ENCODE results near the gene MAPK8. TPM values are rescaled to one million over a fixed set of nuclear protein-coding genes. Genes with fewer than 3 reads are reported as not detected.

Gene MAPK8
- total and polyA plus RNA-seq, 7 experiments from 2014 or later, result 22.2 to 63.9 (median 41.9) TPM

- Histone ChIP-seq H3K27me3 (ENCODE audit: control insufficient read depth in 2 of 2, insufficient read depth in 2 of 2, low read length in 2 of 2) (no peaks in the 10 kb centered on the region), H3K9me3 (ENCODE audit: control insufficient read depth in 2 of 3, low read length in 3 of 3) (no peaks in the 10 kb centered on the region), H3K27ac (ENCODE audit: low read depth, low read length) (no peak overlapping the region), H3K4me3 (ENCODE audit: low read length) (no peak overlapping the region), H3K36me3 (ENCODE audit: control insufficient read depth in 2 of 3, insufficient read depth in 3 of 3, low read length in 3 of 3) (no peaks in the 10 kb centered on the region), H3K4me1 (ENCODE audit: control insufficient read depth in 2 of 2, insufficient read depth in 2 of 2, low read length in 2 of 2) (no peaks in the 10 kb centered on the region)
- DNase-seq (no peak), ATAC-seq (no peak)
- no peaks in the 10 kb centered on the region for H3K36me3 Mint-ChIP-seq
- no peak overlapping the region for H3K4me3 Mint-ChIP-seq
- CTCF ChIA-PET, result interaction anchor here (0.7 kb wide), 1 partner anchor 15 kb away, joined by 3 read pairs; no protein-coding TSS in a partner anchor
- intact Hi-C loops (cut with micrococcal nuclease), result no loop called here
- POLR2A ChIA-PET, result no interaction called here
- H3K27ac Mint-ChIP-seq, result no peak overlapping the region
- peaks cover 5 to 18% (median 13%) of the 10 kb centered on the region in 5 donors for H3K27me3 Mint-ChIP-seq
- H3K4me1 Mint-ChIP-seq, result peaks cover 0 to 4% (median 0%) of the 10 kb centered on the region in 7 donors
- H3K9me3 Mint-ChIP-seq, result no peaks in the 10 kb centered on the region
Observed at GRCh38 chr10:48478469-48478868, 172.0 kb downstream of the MAPK8 start.

DNA sequence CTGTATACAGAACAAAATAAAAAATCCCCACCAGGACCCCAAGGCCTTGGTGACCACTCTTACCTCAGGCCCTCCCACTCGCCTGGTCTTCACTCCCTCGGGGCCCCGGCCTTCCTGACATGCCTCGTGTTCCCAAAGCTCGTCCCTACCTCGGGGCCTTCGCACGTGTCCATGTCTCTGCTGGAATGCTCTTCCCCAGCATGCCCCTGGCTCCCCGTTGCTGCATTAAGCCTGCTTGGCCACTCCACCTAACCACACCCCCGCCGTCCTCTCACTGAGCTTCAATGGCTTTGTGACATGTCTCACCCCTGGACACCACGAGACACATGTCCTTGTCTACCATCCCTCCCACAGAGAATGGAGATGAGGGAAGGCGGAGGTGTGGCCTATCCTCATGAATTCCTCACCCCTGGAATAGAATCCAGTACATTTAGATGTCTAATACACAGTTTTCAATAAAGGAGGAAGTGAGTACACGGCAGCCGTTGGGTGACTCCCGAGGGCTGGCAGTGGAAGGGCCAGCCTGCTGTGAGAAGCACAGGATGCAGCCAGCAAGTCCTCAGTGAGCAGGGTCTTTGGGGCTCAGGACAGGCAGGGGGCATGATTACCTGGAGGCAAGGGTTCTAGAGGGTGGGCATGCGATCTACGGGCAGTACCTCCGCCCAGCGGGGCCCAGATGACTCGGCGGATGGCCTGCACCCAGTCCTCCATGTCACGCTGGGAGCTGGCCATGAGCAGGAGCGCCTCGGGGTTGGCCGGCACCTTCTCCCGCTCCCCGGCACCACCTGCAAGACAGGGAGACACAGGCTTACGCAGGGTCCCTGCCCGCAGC lies 172.7 kb downstream of the MAPK8 start:
- Histone ChIP-seq H3K4me3 (ENCODE audit: low read length) (no peak overlapping the region), H3K9me3 (ENCODE audit: control insufficient read depth in 2 of 3, low read length in 3 of 3) (no peaks in the 10 kb centered on the region), H3K4me1 (ENCODE audit: control insufficient read depth in 2 of 2, insufficient read depth in 2 of 2, low read length in 2 of 2) (no peaks in the 10 kb centered on the region), H3K27ac (ENCODE audit: low read depth, low read length) (no peak overlapping the region), H3K36me3 (ENCODE audit: control insufficient read depth in 2 of 3, insufficient read depth in 3 of 3, low read length in 3 of 3) (no peaks in the 10 kb centered on the region), H3K27me3 (ENCODE audit: control insufficient read depth in 2 of 2, insufficient read depth in 2 of 2, low read length in 2 of 2) (no peaks in the 10 kb centered on the region)
- intact Hi-C loops (cut with micrococcal nuclease), result no loop called here
- CTCF ChIA-PET, result interaction anchor here (0.7 kb wide), 1 partner anchor 16 kb away, joined by 3 read pairs; no protein-coding TSS in a partner anchor
- POLR2A ChIA-PET, result no interaction called here
- DNase-seq (peak in 1 of 9 donors; percentile 6), ATAC-seq (no peak)
- no peak overlapping the region for H3K27ac Mint-ChIP-seq
- H3K36me3 Mint-ChIP-seq, result no peaks in the 10 kb centered on the region
- H3K27me3 Mint-ChIP-seq, result peaks cover 5 to 24% (median 13%) of the 10 kb centered on the region in 5 donors
- no peaks in the 10 kb centered on the region for H3K9me3 Mint-ChIP-seq
- no peak overlapping the region for H3K4me3 Mint-ChIP-seq
- H3K4me1 Mint-ChIP-seq, result peaks cover 0 to 4% (median 0%) of the 10 kb centered on the region in 7 donors

GRCh38 chr10:48480397-48481374 lies 174.2 kb downstream of the MAPK8 start:
- CTCF ChIA-PET, result no interaction called here

GRCh38 chr10:48481385-48481784 lies 174.9 kb downstream of the MAPK8 start:
- Histone ChIP-seq H3K27ac (ENCODE audit: low read depth, low read length) (no peak overlapping the region), H3K36me3 (ENCODE audit: control insufficient read depth in 2 of 3, insufficient read depth in 3 of 3, low read length in 3 of 3) (no peaks in the 10 kb centered on the region), H3K27me3 (ENCODE audit: control insufficient read depth in 2 of 2, insufficient read depth in 2 of 2, low read length in 2 of 2) (no peaks in the 10 kb centered on the region), H3K4me3 (ENCODE audit: low read length) (no peak overlapping the region), H3K4me1 (ENCODE audit: control insufficient read depth in 2 of 2, insufficient read depth in 2 of 2, low read length in 2 of 2) (no peaks in the 10 kb centered on the region), H3K9me3 (ENCODE audit: control insufficient read depth in 2 of 3, low read length in 3 of 3) (no peaks in the 10 kb centered on the region)
- Mint-ChIP-seq H3K27ac (no peak overlapping the region), H3K36me3 (no peaks in the 10 kb centered on the region), H3K4me3 (no peak overlapping the region), H3K4me1 (peaks cover 0 to 1% (median 0%) of the 10 kb centered on the region in 7 donors), H3K27me3 (peaks cover 5 to 31% (median 11%) of the 10 kb centered on the region in 5 donors), H3K9me3 (no peaks in the 10 kb centered on the region)
- DNase-seq (no peak), ATAC-seq (no peak)
- POLR2A ChIA-PET, result no interaction called here
- intact Hi-C loops (cut with micrococcal nuclease), result no loop called here
- CTCF ChIA-PET, result no interaction called here

More at GRCh38 chr10:48480397-48481374, 174.2 kb downstream of the MAPK8 start:
- Mint-ChIP-seq H3K9me3 (no peaks in the 10 kb centered on the region), H3K27ac (no peak overlapping the region), H3K27me3 (peaks cover 5 to 31% (median 14%) of the 10 kb centered on the region in 5 donors), H3K36me3 (no peaks in the 10 kb centered on the region), H3K4me1 (peaks cover 0 to 4% (median 0%) of the 10 kb centered on the region in 7 donors), H3K4me3 (no peak overlapping the region)
- POLR2A ChIA-PET, result no interaction called here
- Histone ChIP-seq H3K27ac (ENCODE audit: low read depth, low read length) (no peak overlapping the region), H3K9me3 (ENCODE audit: control insufficient read depth in 2 of 3, low read length in 3 of 3) (no peaks in the 10 kb centered on the region), H3K4me1 (ENCODE audit: control insufficient read depth in 2 of 2, insufficient read depth in 2 of 2, low read length in 2 of 2) (no peaks in the 10 kb centered on the region), H3K27me3 (ENCODE audit: control insufficient read depth in 2 of 2, insufficient read depth in 2 of 2, low read length in 2 of 2) (no peaks in the 10 kb centered on the region), H3K36me3 (ENCODE audit: control insufficient read depth in 2 of 3, insufficient read depth in 3 of 3, low read length in 3 of 3) (no peaks in the 10 kb centered on the region), H3K4me3 (ENCODE audit: low read length) (no peak overlapping the region)
- peak; percentile 22 for ATAC-seq
- intact Hi-C loops (cut with micrococcal nuclease), result no loop called here
- DNase-seq, result peak in 1 of 9 donors; percentile 3

DNA sequence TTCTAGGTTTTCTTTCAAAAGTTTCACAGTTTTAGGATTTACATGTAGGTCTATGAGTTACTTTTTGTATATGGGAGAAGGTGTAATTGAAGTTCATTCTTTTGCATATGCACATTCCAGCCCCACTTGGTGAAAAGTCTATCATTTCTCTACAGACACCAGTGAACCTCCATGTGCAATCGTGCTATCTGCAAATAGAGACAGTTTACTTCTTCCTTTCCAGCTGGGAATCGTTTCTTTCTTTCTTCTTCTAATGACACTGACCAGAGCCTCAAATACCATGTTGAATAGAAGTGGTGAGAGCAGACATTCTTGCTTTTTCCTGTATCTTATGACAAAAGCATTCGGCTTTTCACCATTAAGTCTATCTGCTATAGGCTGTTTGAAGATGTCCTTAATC lies 175.7 kb downstream of the MAPK8 start:
- Histone ChIP-seq H3K27me3 (ENCODE audit: control insufficient read depth in 2 of 2, insufficient read depth in 2 of 2, low read length in 2 of 2) (no peaks in the 10 kb centered on the region), H3K4me3 (ENCODE audit: low read length) (no peak overlapping the region), H3K27ac (ENCODE audit: low read depth, low read length) (no peak overlapping the region), H3K9me3 (ENCODE audit: control insufficient read depth in 2 of 3, low read length in 3 of 3) (no peaks in the 10 kb centered on the region), H3K36me3 (ENCODE audit: control insufficient read depth in 2 of 3, insufficient read depth in 3 of 3, low read length in 3 of 3) (no peaks in the 10 kb centered on the region), H3K4me1 (ENCODE audit: control insufficient read depth in 2 of 2, insufficient read depth in 2 of 2, low read length in 2 of 2) (no peaks in the 10 kb centered on the region)
- H3K9me3 Mint-ChIP-seq, result no peaks in the 10 kb centered on the region
- H3K27ac Mint-ChIP-seq, result no peak overlapping the region
- no peaks in the 10 kb centered on the region for H3K36me3 Mint-ChIP-seq
- no peak for ATAC-seq
- intact Hi-C loops (cut with micrococcal nuclease), result no loop called here
- H3K4me1 Mint-ChIP-seq, result peaks cover 0 to 1% (median 0%) of the 10 kb centered on the region in 7 donors
- ChIA-PET POLR2A (no interaction called here), CTCF (no interaction called here)
- no peak for DNase-seq
- H3K27me3 Mint-ChIP-seq, result peaks cover 5 to 34% (median 12%) of the 10 kb centered on the region in 5 donors
- H3K4me3 Mint-ChIP-seq, result no peak overlapping the region

- ChIA-PET POLR2A (no interaction called here), CTCF (no interaction called here)
- peaks cover 0 to 1% (median 0%) of the 10 kb centered on the region in 7 donors for H3K4me1 Mint-ChIP-seq
- H3K27ac Mint-ChIP-seq, result no peak overlapping the region
- DNase-seq (no peak), ATAC-seq (no peak)
- H3K4me3 Mint-ChIP-seq, result no peak overlapping the region
- Histone ChIP-seq H3K9me3 (ENCODE audit: control insufficient read depth in 2 of 3, low read length in 3 of 3) (no peaks in the 10 kb centered on the region), H3K36me3 (ENCODE audit: control insufficient read depth in 2 of 3, insufficient read depth in 3 of 3, low read length in 3 of 3) (no peaks in the 10 kb centered on the region), H3K27ac (ENCODE audit: low read depth, low read length) (no peak overlapping the region), H3K4me1 (ENCODE audit: control insufficient read depth in 2 of 2, insufficient read depth in 2 of 2, low read length in 2 of 2) (no peaks in the 10 kb centered on the region), H3K4me3 (ENCODE audit: low read length) (no peak overlapping the region), H3K27me3 (ENCODE audit: control insufficient read depth in 2 of 2, insufficient read depth in 2 of 2, low read length in 2 of 2) (no peaks in the 10 kb centered on the region)
- peaks cover 2 to 37% (median 10%) of the 10 kb centered on the region in 5 donors for H3K27me3 Mint-ChIP-seq
- H3K9me3 Mint-ChIP-seq, result no peaks in the 10 kb centered on the region
- intact Hi-C loops (cut with micrococcal nuclease), result no loop called here
- H3K36me3 Mint-ChIP-seq, result no peaks in the 10 kb centered on the region
Observed at GRCh38 chr10:48484911-48485310, 178.4 kb downstream of the MAPK8 start.

Measured in naive thymus-derived CD4-positive, alpha-beta T cell (primary cell).